NCI-H1417 treated with DMSO at 0.1 percent for 48 hours (cell line): Measurements from ENCODE around the gene LRRC38.
"Not testable (repeated sequence)": the region's sequence is repeated elsewhere in the genome, so short reads cannot be mapped to it uniquely, and the experiment has no call there.

Experiments
- DNase-seq: peaks from one replicate; lab custom pipeline; 2025; lab: John Stamatoyannopoulos, UW

The LRRC38 gene

GRCh38 chr1:13513895-13514546 is at the start of gene LRRC38:
Gene LRRC38, minus strand, starts transcription at chr1:13514003. Its CDS starts 410 bp downstream, at chr1:13513593.
- DNase-seq: no peak

- DNase-seq: not testable (repeated sequence)
These were observed 49.2 kb upstream of the LRRC38 start for GRCh38 chr1:13562981-13563380.

GRCh38 chr1:13560541-13560940 is 46.7 kb upstream of the LRRC38 start:
- no peak for DNase-seq

GRCh38 chr1:13556224-13556764 is 42.5 kb upstream of the LRRC38 start:
- no peak for DNase-seq

GRCh38 chr1:13554798-13555197 is 41.0 kb upstream of the LRRC38 start:
- DNase-seq: no peak

- DNase-seq: no peak
These were observed 36.9 kb upstream of the LRRC38 start for GRCh38 chr1:13550663-13551062.

- no peak for DNase-seq
These were observed 35.7 kb upstream of the LRRC38 start for GRCh38 chr1:13549521-13549920.

- DNase-seq: no peak
These were observed 35.2 kb upstream of the LRRC38 start for GRCh38 chr1:13549021-13549420.

GRCh38 chr1:13548281-13548680 is 34.5 kb upstream of the LRRC38 start:
- no peak for DNase-seq

- no peak for DNase-seq
These were observed 33.0 kb upstream of the LRRC38 start for GRCh38 chr1:13546791-13547190.

- no peak for DNase-seq
These were observed 30.4 kb upstream of the LRRC38 start for GRCh38 chr1:13544221-13544556.

GRCh38 chr1:13543451-13544220 is 29.8 kb upstream of the LRRC38 start:
- no peak for DNase-seq

GRCh38 chr1:13541435-13542215 is 27.8 kb upstream of the LRRC38 start:
- DNase-seq: no peak

GRCh38 chr1:13540866-13541265 is 27.1 kb upstream of the LRRC38 start:
- no peak for DNase-seq

GRCh38 chr1:13539683-13540082 is 25.9 kb upstream of the LRRC38 start:
- DNase-seq: no peak

GRCh38 chr1:13538832-13539231 is 25.0 kb upstream of the LRRC38 start:
- DNase-seq: no peak

- no peak for DNase-seq
These were observed 22.8 kb upstream of the LRRC38 start for GRCh38 chr1:13536571-13536970.

- DNase-seq: no peak
These were observed 21.4 kb upstream of the LRRC38 start for GRCh38 chr1:13535227-13535626.

- DNase-seq: no peak
These were observed 14.5 kb upstream of the LRRC38 start for GRCh38 chr1:13528320-13528719.

GRCh38 chr1:13523780-13524477 is 10.1 kb upstream of the LRRC38 start:
- DNase-seq: no peak

- DNase-seq: no peak
These were observed 7.2 kb upstream of the LRRC38 start for GRCh38 chr1:13520985-13521384.

GRCh38 chr1:13517193-13517812 is 3.5 kb upstream of the LRRC38 start:
- DNase-seq: no peak
